ENCODE data around the gene FCRLA. TPM values are rescaled to one million over a fixed set of nuclear protein-coding genes. Genes with fewer than 3 reads are reported as not detected.

The FCRLA gene
- polyA plus RNA-seq, 1 experiment = 0.12 TPM

GRCh38 chr1:161737625-161738024 lies 30.6 kb downstream of the FCRLA start:
- Histone ChIP-seq H3K27me3 (ENCODE audit: control insufficient read depth, insufficient read depth, low read length) (no peaks in the 10 kb centered on the region), H3K4me3 (ENCODE audit: low read depth, low read length) (no peak overlapping the region), H3K27ac (ENCODE audit: low read depth, low read length) (no peak overlapping the region), H3K9me3 (ENCODE audit: control insufficient read depth, insufficient read depth, low read length) (no peaks in the 10 kb centered on the region)
- TF ChIP-seq, protein P1, sequence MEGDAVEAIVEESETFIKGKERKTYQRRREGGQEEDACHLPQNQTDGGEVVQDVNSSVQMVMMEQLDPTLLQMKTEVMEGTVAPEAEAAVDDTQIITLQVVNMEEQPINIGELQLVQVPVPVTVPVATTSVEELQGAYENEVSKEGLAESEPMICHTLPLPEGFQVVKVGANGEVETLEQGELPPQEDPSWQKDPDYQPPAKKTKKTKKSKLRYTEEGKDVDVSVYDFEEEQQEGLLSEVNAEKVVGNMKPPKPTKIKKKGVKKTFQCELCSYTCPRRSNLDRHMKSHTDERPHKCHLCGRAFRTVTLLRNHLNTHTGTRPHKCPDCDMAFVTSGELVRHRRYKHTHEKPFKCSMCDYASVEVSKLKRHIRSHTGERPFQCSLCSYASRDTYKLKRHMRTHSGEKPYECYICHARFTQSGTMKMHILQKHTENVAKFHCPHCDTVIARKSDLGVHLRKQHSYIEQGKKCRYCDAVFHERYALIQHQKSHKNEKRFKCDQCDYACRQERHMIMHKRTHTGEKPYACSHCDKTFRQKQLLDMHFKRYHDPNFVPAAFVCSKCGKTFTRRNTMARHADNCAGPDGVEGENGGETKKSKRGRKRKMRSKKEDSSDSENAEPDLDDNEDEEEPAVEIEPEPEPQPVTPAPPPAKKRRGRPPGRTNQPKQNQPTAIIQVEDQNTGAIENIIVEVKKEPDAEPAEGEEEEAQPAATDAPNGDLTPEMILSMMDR (IDR thresholded peaks at IDR 0.05; ENCODE audit: low read depth, low read length) = no peak
- ChIA-PET POLR2A (no interaction called here), CTCF (interaction anchor here (0.7 to 7.6 kb wide), 12 partner anchors 10 to 300 kb away, joined by 3 to 92 read pairs (median 7); partner anchors contain the start of gene FCRLB)
- DNase-seq (ENCODE audit: low read depth, low spot score) = no peak

- Histone ChIP-seq H3K9me3 (ENCODE audit: control insufficient read depth, insufficient read depth, low read length) (no peaks in the 10 kb centered on the region), H3K27ac (ENCODE audit: low read depth, low read length) (no peak overlapping the region), H3K27me3 (ENCODE audit: control insufficient read depth, insufficient read depth, low read length) (no peaks in the 10 kb centered on the region), H3K4me3 (ENCODE audit: low read depth, low read length) (no peak overlapping the region)
- DNase-seq (ENCODE audit: low read depth, low spot score) = peak; percentile 55
- POLR2A ChIA-PET = no interaction called here
- TF ChIP-seq, protein P1 (IDR thresholded peaks at IDR 0.05; ENCODE audit: low read depth, low read length) = peak; percentile 70
- CTCF ChIA-PET = interaction anchor here (0.6 to 7.6 kb wide), 24 partner anchors 10 to 1810 kb away, joined by 3 to 92 read pairs (median 4); partner anchors contain the start of genes DUSP12 and FCRLB
Observed at GRCh38 chr1:161738627-161739287, 31.7 kb downstream of the FCRLA start.

- no peaks in the 10 kb centered on the region for H3K9me3 ChIP-seq (ENCODE audit: control insufficient read depth, insufficient read depth, low read length)
- H3K27ac ChIP-seq (ENCODE audit: low read depth, low read length) = no peak overlapping the region
- TF ChIP-seq, protein P1 (IDR thresholded peaks at IDR 0.05; ENCODE audit: low read depth, low read length) = no peak
- ChIA-PET POLR2A (no interaction called here), CTCF (interaction anchor here (1.2 to 7.6 kb wide), 13 partner anchors 9 to 298 kb away, joined by 3 to 92 read pairs (median 13); partner anchors contain the start of gene DUSP12)
- no peaks in the 10 kb centered on the region for H3K27me3 ChIP-seq (ENCODE audit: control insufficient read depth, insufficient read depth, low read length)
- DNase-seq (ENCODE audit: low read depth, low spot score) = no peak
- H3K4me3 ChIP-seq (ENCODE audit: low read depth, low read length) = no peak overlapping the region
Observed at GRCh38 chr1:161739865-161740566, 33.0 kb downstream of the FCRLA start.

GRCh38 chr1:161740921-161741320 lies 33.9 kb downstream of the FCRLA start:
- POLR2A ChIA-PET = no interaction called here
- TF ChIP-seq, protein P1 (IDR thresholded peaks at IDR 0.05; ENCODE audit: low read depth, low read length) = no peak
- DNase-seq (ENCODE audit: low read depth, low spot score) = no peak
- CTCF ChIA-PET = interaction anchor here (0.6 to 7.6 kb wide), 24 partner anchors 8 to 514 kb away, joined by 3 to 92 read pairs (median 6); partner anchors contain the start of genes ATF6, DUSP12 and FCRLB
- Histone ChIP-seq H3K4me3 (ENCODE audit: low read depth, low read length) (no peak overlapping the region), H3K27me3 (ENCODE audit: control insufficient read depth, insufficient read depth, low read length) (no peaks in the 10 kb centered on the region), H3K27ac (ENCODE audit: low read depth, low read length) (no peak overlapping the region), H3K9me3 (ENCODE audit: control insufficient read depth, insufficient read depth, low read length) (no peaks in the 10 kb centered on the region)

- TF ChIP-seq, protein P1 (IDR thresholded peaks at IDR 0.05; ENCODE audit: low read depth, low read length) = no peak
- Histone ChIP-seq H3K27ac (ENCODE audit: low read depth, low read length) (no peak overlapping the region), H3K27me3 (ENCODE audit: control insufficient read depth, insufficient read depth, low read length) (no peaks in the 10 kb centered on the region), H3K4me3 (ENCODE audit: low read depth, low read length) (no peak overlapping the region), H3K9me3 (ENCODE audit: control insufficient read depth, insufficient read depth, low read length) (no peaks in the 10 kb centered on the region)
- ChIA-PET CTCF (interaction anchor here (2.3 to 6.0 kb wide), 3 partner anchors 11 to 294 kb away, joined by 18 to 70 read pairs (median 25); no protein-coding TSS in a partner anchor), POLR2A (no interaction called here)
- no peak for DNase-seq (ENCODE audit: low read depth, low spot score)
Observed at GRCh38 chr1:161743231-161743630, 36.2 kb downstream of the FCRLA start.
